Activated CD8-positive, alpha-beta T cell treated with anti-CD3 and anti-CD28 coated beads for 36 hours (primary cell): Measurements from ENCODE around the gene UBE2G2. TPM values are rescaled to one million over a fixed set of nuclear protein-coding genes. Genes with fewer than 3 reads are reported as not detected.

ENCODE experiments used
- ATAC-seq: fragments of 200-7000 bp; cut with Tn5 transposase; one replicate; pipeline ENCODE4 v1.10.0; 2021; ENCODE audit warnings: mild to moderate bottlenecking, moderate library complexity
- CTCF ChIA-PET: fragments of 350-600 bp; sonication (Branson Sonifier 250); formaldehyde crosslinking; loops from one replicate; lab custom pipeline; 2021; ENCODE audit warnings: antibody characterized with exemption; lab: Charles Lee
- POLR2A ChIA-PET: fragments of 350-600 bp; sonication (Branson Sonifier 250); formaldehyde crosslinking; loops from one replicate; lab custom pipeline; 2021; ENCODE audit warnings: antibody characterized with exemption; lab: Charles Lee
- DNase-seq: peaks from one replicate; pipeline ENCODE4 v3.0.0-alpha.2; 2020
- H3K27ac Mint-ChIP-seq: one replicate; pipeline ENCODE4 v1.8.0; 2021; ENCODE audit warnings: mild to moderate bottlenecking, mixed read lengths
- H3K27me3 Mint-ChIP-seq: one replicate; pipeline ENCODE4 v1.8.0; 2021; ENCODE audit warnings: mixed read lengths
- H3K36me3 Mint-ChIP-seq: one replicate; pipeline ENCODE4 v1.8.0; 2021; ENCODE audit warnings: low read depth, mixed read lengths
- H3K4me1 Mint-ChIP-seq: one replicate; pipeline ENCODE4 v1.8.0; 2021; ENCODE audit warnings: low read depth, mixed read lengths
- H3K4me3 Mint-ChIP-seq: one replicate; pipeline ENCODE4 v1.8.0; 2021; ENCODE audit warnings: mild to moderate bottlenecking, moderate library complexity, mixed read lengths
- H3K9me3 Mint-ChIP-seq: one replicate; pipeline ENCODE4 v1.8.0; 2021; ENCODE audit warnings: mixed read lengths
- intact Hi-C: fragments of 100-400 bp; cut with micrococcal nuclease; formaldehyde crosslinking; loops from one replicate; pipeline ENCODE4 v1.10.0; 2022
- total RNA-seq, 2 experiments: library from RNA; stranded (reverse); gene quantifications; one replicate each; pipeline ENCODE4 v1.2.3, GENCODE V29; 2021
- TF ChIP-seq, protein P1 (sequence below): fragments of 200-600 bp; IDR thresholded peaks from one replicate; pipeline ENCODE4 v1.8.0; 2022; ENCODE audit warnings: antibody characterized with exemption, mild to moderate bottlenecking

Gene UBE2G2
- total RNA-seq, 2 experiments from 2014 or later, result 113 to 115 TPM

- TF ChIP-seq, protein P1, sequence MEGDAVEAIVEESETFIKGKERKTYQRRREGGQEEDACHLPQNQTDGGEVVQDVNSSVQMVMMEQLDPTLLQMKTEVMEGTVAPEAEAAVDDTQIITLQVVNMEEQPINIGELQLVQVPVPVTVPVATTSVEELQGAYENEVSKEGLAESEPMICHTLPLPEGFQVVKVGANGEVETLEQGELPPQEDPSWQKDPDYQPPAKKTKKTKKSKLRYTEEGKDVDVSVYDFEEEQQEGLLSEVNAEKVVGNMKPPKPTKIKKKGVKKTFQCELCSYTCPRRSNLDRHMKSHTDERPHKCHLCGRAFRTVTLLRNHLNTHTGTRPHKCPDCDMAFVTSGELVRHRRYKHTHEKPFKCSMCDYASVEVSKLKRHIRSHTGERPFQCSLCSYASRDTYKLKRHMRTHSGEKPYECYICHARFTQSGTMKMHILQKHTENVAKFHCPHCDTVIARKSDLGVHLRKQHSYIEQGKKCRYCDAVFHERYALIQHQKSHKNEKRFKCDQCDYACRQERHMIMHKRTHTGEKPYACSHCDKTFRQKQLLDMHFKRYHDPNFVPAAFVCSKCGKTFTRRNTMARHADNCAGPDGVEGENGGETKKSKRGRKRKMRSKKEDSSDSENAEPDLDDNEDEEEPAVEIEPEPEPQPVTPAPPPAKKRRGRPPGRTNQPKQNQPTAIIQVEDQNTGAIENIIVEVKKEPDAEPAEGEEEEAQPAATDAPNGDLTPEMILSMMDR, result no peak
- Mint-ChIP-seq H3K27me3 (peaks cover 8% of the 10 kb centered on the region), H3K27ac (no peak overlapping the region), H3K36me3 (no peaks in the 10 kb centered on the region), H3K4me1 (no peaks in the 10 kb centered on the region), H3K9me3 (no peaks in the 10 kb centered on the region), H3K4me3 (no peak overlapping the region)
- no peak for ATAC-seq
- ChIA-PET POLR2A (no interaction called here), CTCF (no interaction called here)
- intact Hi-C loops, result no loop called here
- no peak for DNase-seq
These were observed 49.6 kb downstream of the UBE2G2 start for GRCh38 chr21:44751799-44752636.

DNA sequence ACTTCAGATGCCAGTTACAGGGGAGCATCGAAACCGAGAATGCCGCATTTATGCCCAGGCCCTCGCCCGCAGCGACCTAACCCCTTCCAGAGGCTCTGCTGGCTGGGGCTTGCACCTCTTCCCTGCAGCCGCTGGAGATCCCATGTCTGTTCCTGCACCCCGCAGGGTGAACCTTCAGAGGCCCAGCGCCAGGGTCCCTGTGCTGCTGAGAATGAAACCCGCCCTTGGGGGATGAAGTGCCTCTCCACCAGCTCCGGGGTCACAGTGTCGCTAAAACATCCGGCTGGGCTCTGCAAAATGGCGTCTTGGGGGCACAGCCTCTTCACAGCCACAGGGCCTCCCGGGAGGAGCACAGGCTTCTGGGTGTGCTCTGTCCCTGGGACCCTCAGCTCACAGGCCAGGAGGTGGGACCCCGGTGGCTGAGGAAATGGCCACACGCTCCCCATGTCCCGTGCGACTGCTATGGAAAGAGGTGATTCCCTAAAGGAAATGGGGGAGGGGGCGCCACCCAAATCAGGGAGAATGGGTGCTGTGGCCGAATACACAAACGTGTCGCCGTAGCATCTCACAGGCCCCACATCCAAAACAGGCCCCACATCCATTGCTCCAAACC is 50.3 kb downstream of the UBE2G2 start:
- POLR2A ChIA-PET, result no interaction called here
- Mint-ChIP-seq H3K36me3 (no peaks in the 10 kb centered on the region), H3K27me3 (peaks cover 8% of the 10 kb centered on the region), H3K4me3 (no peak overlapping the region), H3K4me1 (no peaks in the 10 kb centered on the region), H3K9me3 (no peaks in the 10 kb centered on the region), H3K27ac (no peak overlapping the region)
- DNase-seq (no peak), ATAC-seq (no peak)
- intact Hi-C loops, result no loop called here
- CTCF ChIA-PET, result interaction anchor here (1.1 kb wide), 2 partner anchors 42 to 240 kb away, joined by 3 to 4 read pairs; no protein-coding TSS in a partner anchor
- TF ChIP-seq, protein P1, result no peak

GRCh38 chr21:44750675-44751025 is 51.0 kb downstream of the UBE2G2 start:
- ChIA-PET CTCF (interaction anchor here (1.1 kb wide), 2 partner anchors 43 to 240 kb away, joined by 3 to 4 read pairs; no protein-coding TSS in a partner anchor), POLR2A (no interaction called here)
- Mint-ChIP-seq H3K4me1 (no peaks in the 10 kb centered on the region), H3K27me3 (peaks cover 8% of the 10 kb centered on the region), H3K27ac (no peak overlapping the region), H3K9me3 (no peaks in the 10 kb centered on the region), H3K4me3 (no peak overlapping the region), H3K36me3 (no peaks in the 10 kb centered on the region)
- intact Hi-C loops, result no loop called here
- ATAC-seq (no peak), DNase-seq (no peak)
- TF ChIP-seq, protein P1, result no peak

GRCh38 chr21:44749759-44750674 is 51.6 kb downstream of the UBE2G2 start:
- Mint-ChIP-seq H3K4me3 (no peak overlapping the region), H3K9me3 (no peaks in the 10 kb centered on the region), H3K4me1 (no peaks in the 10 kb centered on the region), H3K27ac (no peak overlapping the region), H3K27me3 (peaks cover 8% of the 10 kb centered on the region), H3K36me3 (no peaks in the 10 kb centered on the region)
- DNase-seq, result no peak
- ChIA-PET CTCF (interaction anchor here (1.1 to 1.2 kb wide), 3 partner anchors 15 to 239 kb away, joined by 3 to 4 read pairs (median 3); no protein-coding TSS in a partner anchor), POLR2A (no interaction called here)
- ATAC-seq, result no peak
- intact Hi-C loops, result loop anchor here (10.0 kb wide), 1 partner anchor 235 kb away; no protein-coding TSS in a partner anchor
- TF ChIP-seq, protein P1, result no peak
